ENCODE results near the gene NHS.
"Not testable (repeated sequence)": the region's sequence is repeated elsewhere in the genome, so short reads cannot be mapped to it uniquely, and the experiment has no call there.

NHS gene

GRCh38 chrX:17484592-17484991 lies 109.6 kb downstream of the NHS start:
- Histone ChIP-seq H3K79me2 (ENCODE audit: control insufficient read depth, insufficient read depth, low read length, unreplicated experiment) (no peaks in the 10 kb centered on the region), H3K27ac (ENCODE audit: low read depth, low read length) (no peak overlapping the region), H3K4me3 (ENCODE audit: low read depth, low read length) (no peak overlapping the region)

GRCh38 chrX:17485391-17485790 lies 110.4 kb downstream of the NHS start:
- Histone ChIP-seq H3K27me3 (ENCODE audit: insufficient read depth, low read length) (no peaks in the 10 kb centered on the region), H3K27ac (ENCODE audit: low read depth, low read length) (no peak overlapping the region), H3K36me3 (ENCODE audit: insufficient read depth, low read length) (no peaks in the 10 kb centered on the region), H3K4me1 (ENCODE audit: control insufficient read depth, insufficient read depth, low read length, unreplicated experiment) (no peaks in the 10 kb centered on the region), H3K4me3 (ENCODE audit: low read depth, low read length) (no peak overlapping the region), H3K79me2 (ENCODE audit: control insufficient read depth, insufficient read depth, low read length, unreplicated experiment) (no peaks in the 10 kb centered on the region), H2AFZ (ENCODE audit: low read length, unreplicated experiment) (no peak overlapping the region)

More at GRCh38 chrX:17484592-17484991, 109.6 kb downstream of the NHS start:
- no peak overlapping the region for H2AFZ ChIP-seq (ENCODE audit: low read length, unreplicated experiment)
- H3K36me3 ChIP-seq (ENCODE audit: insufficient read depth, low read length), result no peaks in the 10 kb centered on the region
- no peaks in the 10 kb centered on the region for H3K27me3 ChIP-seq (ENCODE audit: insufficient read depth, low read length)
- no peaks in the 10 kb centered on the region for H3K4me1 ChIP-seq (ENCODE audit: control insufficient read depth, insufficient read depth, low read length, unreplicated experiment)

GRCh38 chrX:17488036-17488435 lies 113.0 kb downstream of the NHS start:
- H3K27me3 ChIP-seq (ENCODE audit: insufficient read depth, low read length), result no peaks in the 10 kb centered on the region
- H3K36me3 ChIP-seq (ENCODE audit: insufficient read depth, low read length), result no peaks in the 10 kb centered on the region
- no peaks in the 10 kb centered on the region for H3K79me2 ChIP-seq (ENCODE audit: control insufficient read depth, insufficient read depth, low read length, unreplicated experiment)
- H3K4me1 ChIP-seq (ENCODE audit: control insufficient read depth, insufficient read depth, low read length, unreplicated experiment), result peaks cover 5% of the 10 kb centered on the region
- H3K27ac ChIP-seq (ENCODE audit: low read depth, low read length), result no peak overlapping the region
- no peak overlapping the region for H2AFZ ChIP-seq (ENCODE audit: low read length, unreplicated experiment)
- no peak overlapping the region for H3K4me3 ChIP-seq (ENCODE audit: low read depth, low read length)

GRCh38 chrX:17494216-17494615 lies 119.2 kb downstream of the NHS start:
- H3K4me3 ChIP-seq (ENCODE audit: low read depth, low read length), result no peak overlapping the region
- H3K79me2 ChIP-seq (ENCODE audit: control insufficient read depth, insufficient read depth, low read length, unreplicated experiment), result no peaks in the 10 kb centered on the region
- H3K36me3 ChIP-seq (ENCODE audit: insufficient read depth, low read length), result no peaks in the 10 kb centered on the region
- no peak overlapping the region for H2AFZ ChIP-seq (ENCODE audit: low read length, unreplicated experiment)
- no peaks in the 10 kb centered on the region for H3K27me3 ChIP-seq (ENCODE audit: insufficient read depth, low read length)
- H3K4me1 ChIP-seq (ENCODE audit: control insufficient read depth, insufficient read depth, low read length, unreplicated experiment), result peaks cover 36% of the 10 kb centered on the region
- H3K27ac ChIP-seq (ENCODE audit: low read depth, low read length), result no peak overlapping the region

GRCh38 chrX:17495052-17495451 lies 120.1 kb downstream of the NHS start:
- Histone ChIP-seq H2AFZ (ENCODE audit: low read length, unreplicated experiment) (no peak overlapping the region), H3K4me3 (ENCODE audit: low read depth, low read length) (no peak overlapping the region), H3K4me1 (ENCODE audit: control insufficient read depth, insufficient read depth, low read length, unreplicated experiment) (peaks cover 36% of the 10 kb centered on the region), H3K79me2 (ENCODE audit: control insufficient read depth, insufficient read depth, low read length, unreplicated experiment) (no peaks in the 10 kb centered on the region), H3K27me3 (ENCODE audit: insufficient read depth, low read length) (no peaks in the 10 kb centered on the region), H3K27ac (ENCODE audit: low read depth, low read length) (peak overlapping the region; percentile 29), H3K36me3 (ENCODE audit: insufficient read depth, low read length) (no peaks in the 10 kb centered on the region)

- Histone ChIP-seq H3K79me2 (ENCODE audit: control insufficient read depth, insufficient read depth, low read length, unreplicated experiment) (no peaks in the 10 kb centered on the region), H3K27ac (ENCODE audit: low read depth, low read length) (no peak overlapping the region), H3K27me3 (ENCODE audit: insufficient read depth, low read length) (no peaks in the 10 kb centered on the region), H3K4me3 (ENCODE audit: low read depth, low read length) (no peak overlapping the region), H3K4me1 (ENCODE audit: control insufficient read depth, insufficient read depth, low read length, unreplicated experiment) (peaks cover 36% of the 10 kb centered on the region), H2AFZ (ENCODE audit: low read length, unreplicated experiment) (no peak overlapping the region), H3K36me3 (ENCODE audit: insufficient read depth, low read length) (no peaks in the 10 kb centered on the region)
Observed at GRCh38 chrX:17496407-17496806, 121.4 kb downstream of the NHS start.

GRCh38 chrX:17497193-17497592 lies 122.2 kb downstream of the NHS start:
- Histone ChIP-seq H3K36me3 (ENCODE audit: insufficient read depth, low read length) (no peaks in the 10 kb centered on the region), H3K79me2 (ENCODE audit: control insufficient read depth, insufficient read depth, low read length, unreplicated experiment) (no peaks in the 10 kb centered on the region), H3K4me3 (ENCODE audit: low read depth, low read length) (no peak overlapping the region), H3K27me3 (ENCODE audit: insufficient read depth, low read length) (no peaks in the 10 kb centered on the region), H3K27ac (ENCODE audit: low read depth, low read length) (no peak overlapping the region), H3K4me1 (ENCODE audit: control insufficient read depth, insufficient read depth, low read length, unreplicated experiment) (peaks cover 36% of the 10 kb centered on the region), H2AFZ (ENCODE audit: low read length, unreplicated experiment) (no peak overlapping the region)

- Histone ChIP-seq H3K27me3 (ENCODE audit: insufficient read depth, low read length) (no peaks in the 10 kb centered on the region), H2AFZ (ENCODE audit: low read length, unreplicated experiment) (no peak overlapping the region), H3K27ac (ENCODE audit: low read depth, low read length) (no peak overlapping the region), H3K4me3 (ENCODE audit: low read depth, low read length) (no peak overlapping the region), H3K36me3 (ENCODE audit: insufficient read depth, low read length) (no peaks in the 10 kb centered on the region), H3K4me1 (ENCODE audit: control insufficient read depth, insufficient read depth, low read length, unreplicated experiment) (peaks cover 24% of the 10 kb centered on the region), H3K79me2 (ENCODE audit: control insufficient read depth, insufficient read depth, low read length, unreplicated experiment) (no peaks in the 10 kb centered on the region)
Observed at GRCh38 chrX:17499512-17499911, 124.5 kb downstream of the NHS start.

- Histone ChIP-seq H3K27ac (ENCODE audit: low read depth, low read length) (no peak overlapping the region), H2AFZ (ENCODE audit: low read length, unreplicated experiment) (no peak overlapping the region), H3K36me3 (ENCODE audit: insufficient read depth, low read length) (no peaks in the 10 kb centered on the region), H3K4me3 (ENCODE audit: low read depth, low read length) (no peak overlapping the region), H3K4me1 (ENCODE audit: control insufficient read depth, insufficient read depth, low read length, unreplicated experiment) (peaks cover 17% of the 10 kb centered on the region), H3K79me2 (ENCODE audit: control insufficient read depth, insufficient read depth, low read length, unreplicated experiment) (no peaks in the 10 kb centered on the region), H3K27me3 (ENCODE audit: insufficient read depth, low read length) (no peaks in the 10 kb centered on the region)
Observed at GRCh38 chrX:17500145-17500579, 125.2 kb downstream of the NHS start.

- Histone ChIP-seq H3K36me3 (ENCODE audit: insufficient read depth, low read length) (no peaks in the 10 kb centered on the region), H3K79me2 (ENCODE audit: control insufficient read depth, insufficient read depth, low read length, unreplicated experiment) (no peaks in the 10 kb centered on the region), H2AFZ (ENCODE audit: low read length, unreplicated experiment) (no peak overlapping the region), H3K4me1 (ENCODE audit: control insufficient read depth, insufficient read depth, low read length, unreplicated experiment) (peaks cover 2% of the 10 kb centered on the region), H3K27ac (ENCODE audit: low read depth, low read length) (no peak overlapping the region), H3K27me3 (ENCODE audit: insufficient read depth, low read length) (no peaks in the 10 kb centered on the region), H3K4me3 (ENCODE audit: low read depth, low read length) (no peak overlapping the region)
Observed at GRCh38 chrX:17501746-17502145, 126.7 kb downstream of the NHS start.

GRCh38 chrX:17506352-17506751 lies 131.4 kb downstream of the NHS start:
- not testable (repeated sequence) for H3K36me3 ChIP-seq (ENCODE audit: insufficient read depth, low read length); H3K4me1 ChIP-seq (ENCODE audit: control insufficient read depth, insufficient read depth, low read length, unreplicated experiment); H3K79me2 ChIP-seq (ENCODE audit: control insufficient read depth, insufficient read depth, low read length, unreplicated experiment); H2AFZ ChIP-seq (ENCODE audit: low read length, unreplicated experiment); H3K27ac ChIP-seq (ENCODE audit: low read depth, low read length); H3K4me3 ChIP-seq (ENCODE audit: low read depth, low read length); H3K27me3 ChIP-seq (ENCODE audit: insufficient read depth, low read length)
